Occipital lobe (tissue), 3 donors: ENCODE data around the gene ARID3C. TPM values are rescaled to one million over a fixed set of nuclear protein-coding genes. Genes with fewer than 3 reads are reported as not detected.

Experiments used
- DNase-seq: peaks from one replicate; lab custom pipeline; 2025; lab: John Stamatoyannopoulos, UW
- small RNA-seq: library from RNA; depleted of rRNA; stranded (forward); fragments of <200 nt; gene quantifications from one replicate; pipeline ENCODE3, GENCODE V24; 2014
- total RNA-seq: library from RNA; depleted of rRNA; stranded (reverse); fragments of >200 nt; gene quantifications from one replicate; pipeline ENCODE4 v1.2.3, GENCODE V29; 2014

The ARID3C gene
- total RNA-seq, 1 donor from 2014 or later = not detected

GRCh38 chr9:34577400-34578240, 51.2 kb downstream of the ARID3C start:
- no peak for DNase-seq

- no peak for DNase-seq
Observed at GRCh38 chr9:34576597-34577399, 52.1 kb downstream of the ARID3C start.

- DNase-seq = no peak
Observed at GRCh38 chr9:34575862-34576596, 52.8 kb downstream of the ARID3C start.

- DNase-seq = no peak
Observed at GRCh38 chr9:34575241-34575640, 53.6 kb downstream of the ARID3C start.

- DNase-seq = no peak
Observed at GRCh38 chr9:34574571-34574970, 54.3 kb downstream of the ARID3C start.

- no peak for DNase-seq
Observed at GRCh38 chr9:34573599-34574325, 55.1 kb downstream of the ARID3C start.

- no peak for DNase-seq
Observed at GRCh38 chr9:34572628-34573027, 56.2 kb downstream of the ARID3C start.

GRCh38 chr9:34572092-34572491, 56.8 kb downstream of the ARID3C start:
- no peak for DNase-seq

- no peak for DNase-seq
Observed at GRCh38 chr9:34571481-34571810, 57.4 kb downstream of the ARID3C start.

Small RNA genes lying within 50 kb of the gene (small RNA-seq; reads per million reads assigned to genes)
- gene CCL27 = not detected

Other genes starting within 250 kb of the ARID3C start
- 23.1 TPM for gene FAM219A, start 170.5 kb downstream of the ARID3C start, total RNA-seq
- gene DNAI1, start 170.3 kb downstream of the ARID3C start, total RNA-seq = 0.78 TPM
- gene ENHO, start 106.1 kb downstream of the ARID3C start, total RNA-seq = 37.6 TPM
- 14.0 TPM for gene CNTFR, start 39.3 kb downstream of the ARID3C start, total RNA-seq
- 5.5 TPM for gene RPP25L, start 17.0 kb downstream of the ARID3C start, total RNA-seq
- 108 TPM for gene DCTN3, start 8.6 kb downstream of the ARID3C start, total RNA-seq
- gene SIGMAR1, start 8.7 kb upstream of the ARID3C start, total RNA-seq = 24.3 TPM
- 32.4 TPM for gene GALT, start 17.6 kb upstream of the ARID3C start, total RNA-seq
- gene IL11RA, start 23.1 kb upstream of the ARID3C start, total RNA-seq = 5.0 TPM
- gene CCL27, start 33.6 kb upstream of the ARID3C start, total RNA-seq = 0.31 TPM
- gene CCL19, start 62.2 kb upstream of the ARID3C start, total RNA-seq = not detected
- gene CCL21, start 81.1 kb upstream of the ARID3C start, total RNA-seq = not detected